VCaP (cell line): ENCODE results near the gene ITPR1.
"Not testable (repeated sequence)": the region's sequence is repeated elsewhere in the genome, so short reads cannot be mapped to it uniquely, and the experiment has no call there.

Experiments used
- H3K27ac ChIP-seq: fragments of 450-650 bp; 2 replicates; pipeline ENCODE4 v1.5.1; 2017
- TF ChIP-seq, protein P1 (sequence below): fragments of 450-650 bp; conservative IDR thresholded peaks from 2 replicates; pipeline ENCODE4 v1.5.1; 2017; ENCODE audit warnings: mild to moderate bottlenecking, moderate library complexity

The ITPR1 gene

DNA sequence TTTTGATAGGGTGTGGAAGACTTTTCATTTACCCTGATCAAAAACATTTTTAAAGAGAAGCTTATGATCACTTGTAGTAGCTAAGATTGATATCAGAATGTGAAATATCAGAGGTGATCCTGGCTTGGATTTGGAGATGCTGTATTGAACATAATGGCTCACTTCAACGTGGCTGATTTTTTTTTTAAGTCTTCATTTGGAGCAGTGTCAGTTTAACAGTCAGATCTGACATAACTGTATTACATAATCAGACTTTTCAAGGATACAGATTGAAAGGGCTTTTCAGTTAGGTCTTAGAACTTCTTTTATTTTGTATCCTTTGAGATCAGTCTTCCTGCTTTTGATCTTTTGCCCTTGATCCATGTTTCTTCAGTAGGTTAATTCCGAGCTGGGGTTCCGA, 98.5 kb downstream of the ITPR1 start:
- no peak overlapping the region for H3K27ac ChIP-seq
- TF ChIP-seq, protein P1, sequence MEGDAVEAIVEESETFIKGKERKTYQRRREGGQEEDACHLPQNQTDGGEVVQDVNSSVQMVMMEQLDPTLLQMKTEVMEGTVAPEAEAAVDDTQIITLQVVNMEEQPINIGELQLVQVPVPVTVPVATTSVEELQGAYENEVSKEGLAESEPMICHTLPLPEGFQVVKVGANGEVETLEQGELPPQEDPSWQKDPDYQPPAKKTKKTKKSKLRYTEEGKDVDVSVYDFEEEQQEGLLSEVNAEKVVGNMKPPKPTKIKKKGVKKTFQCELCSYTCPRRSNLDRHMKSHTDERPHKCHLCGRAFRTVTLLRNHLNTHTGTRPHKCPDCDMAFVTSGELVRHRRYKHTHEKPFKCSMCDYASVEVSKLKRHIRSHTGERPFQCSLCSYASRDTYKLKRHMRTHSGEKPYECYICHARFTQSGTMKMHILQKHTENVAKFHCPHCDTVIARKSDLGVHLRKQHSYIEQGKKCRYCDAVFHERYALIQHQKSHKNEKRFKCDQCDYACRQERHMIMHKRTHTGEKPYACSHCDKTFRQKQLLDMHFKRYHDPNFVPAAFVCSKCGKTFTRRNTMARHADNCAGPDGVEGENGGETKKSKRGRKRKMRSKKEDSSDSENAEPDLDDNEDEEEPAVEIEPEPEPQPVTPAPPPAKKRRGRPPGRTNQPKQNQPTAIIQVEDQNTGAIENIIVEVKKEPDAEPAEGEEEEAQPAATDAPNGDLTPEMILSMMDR, result no peak

DNA sequence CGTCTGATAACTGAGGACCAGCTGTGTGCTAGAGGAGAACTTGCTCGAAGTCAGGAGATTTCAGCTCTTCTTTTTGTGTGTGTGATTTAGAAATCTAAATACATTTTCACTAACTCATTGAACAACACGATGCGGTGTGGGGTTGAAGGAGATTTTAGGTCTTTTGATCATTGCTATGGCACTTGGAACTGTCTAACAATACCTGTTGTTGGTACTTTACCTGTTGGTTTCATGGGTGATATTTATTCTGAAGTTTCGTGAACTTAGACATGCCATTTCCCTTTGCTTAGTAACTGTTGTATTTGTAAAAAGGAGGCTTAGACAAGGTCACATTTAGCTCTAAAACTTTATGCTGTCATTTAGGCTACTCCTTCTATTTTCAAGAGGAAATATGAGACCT, 99.9 kb downstream of the ITPR1 start:
- TF ChIP-seq, protein P1, result no peak
- H3K27ac ChIP-seq, result no peak overlapping the region

DNA sequence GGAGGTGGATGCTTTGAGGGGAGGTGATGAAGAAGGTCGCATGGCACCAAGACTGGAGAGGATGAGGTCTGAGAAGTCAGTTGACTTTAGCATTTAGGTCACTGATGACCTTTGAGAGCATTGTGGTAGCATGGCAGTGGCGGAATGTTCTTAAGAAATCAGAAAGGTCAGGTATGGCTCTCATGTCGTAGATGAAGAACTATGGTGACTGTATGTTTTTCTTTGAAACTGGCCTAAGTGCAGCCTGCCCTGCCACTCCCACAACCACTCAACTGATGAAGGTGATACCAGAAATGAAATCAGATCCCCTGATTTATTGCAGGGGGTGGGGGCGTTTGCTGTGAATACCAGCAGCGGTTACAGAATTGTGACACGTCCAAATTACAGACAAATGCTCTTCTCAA, 102.6 kb downstream of the ITPR1 start:
- TF ChIP-seq, protein P1, result no peak
- H3K27ac ChIP-seq, result no peak overlapping the region

DNA sequence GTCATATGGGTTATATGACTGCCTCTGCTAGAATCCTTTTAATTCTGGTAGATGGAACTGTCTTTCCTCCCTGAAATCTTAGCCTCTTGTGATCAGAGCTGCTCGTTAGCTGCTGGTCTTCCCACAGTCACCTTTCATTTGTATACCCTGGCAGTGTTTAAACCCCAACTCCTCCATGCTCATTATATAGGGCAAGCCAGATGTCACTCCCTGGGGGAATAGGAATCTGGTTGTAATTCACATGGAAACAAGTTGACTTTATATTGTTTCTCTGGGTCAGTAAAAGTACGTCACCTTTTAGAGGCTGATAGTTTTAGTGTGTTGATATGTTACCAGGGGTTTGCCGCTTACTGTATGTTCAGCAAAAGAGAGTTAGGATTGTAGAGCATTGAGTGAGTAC, 103.5 kb downstream of the ITPR1 start:
- no peak overlapping the region for H3K27ac ChIP-seq
- TF ChIP-seq, protein P1, result no peak

DNA sequence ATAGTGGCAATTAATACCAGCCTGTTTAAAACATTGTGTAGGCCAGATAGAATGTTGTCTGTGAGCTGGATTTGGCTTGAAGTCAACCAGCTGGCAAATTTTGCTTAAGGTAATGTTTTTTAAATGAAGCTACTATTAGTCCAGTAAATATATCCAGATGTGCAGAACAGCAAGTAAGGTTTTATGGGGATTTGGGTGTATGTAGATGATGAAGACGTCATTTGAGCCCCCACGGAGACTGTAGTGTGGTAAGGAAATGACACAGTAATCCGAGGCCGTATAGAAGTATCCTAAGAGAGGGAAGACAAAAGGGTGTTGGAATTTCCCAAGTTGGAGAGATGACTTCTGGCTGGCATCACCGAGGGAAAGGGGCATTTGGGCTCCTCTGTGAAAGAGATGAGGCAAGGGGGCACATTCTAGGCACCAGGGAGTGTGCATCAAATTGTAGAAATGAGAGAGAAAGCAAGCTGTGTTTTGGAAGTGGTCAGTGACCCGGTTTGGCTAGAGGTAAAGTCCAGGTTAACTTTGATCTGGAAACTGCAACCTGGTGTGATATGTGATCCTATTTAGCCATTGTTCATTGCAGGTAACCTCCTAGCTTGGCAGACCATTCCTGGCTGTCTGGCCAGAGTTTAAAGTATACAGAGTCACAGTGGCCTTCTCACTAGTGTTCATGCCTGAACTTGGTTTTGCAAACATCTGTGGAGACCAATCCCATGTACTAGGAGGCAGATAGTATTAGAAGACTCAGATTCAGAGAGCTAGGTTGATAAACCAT, 104.2 kb downstream of the ITPR1 start:
- TF ChIP-seq, protein P1, result no peak

DNA sequence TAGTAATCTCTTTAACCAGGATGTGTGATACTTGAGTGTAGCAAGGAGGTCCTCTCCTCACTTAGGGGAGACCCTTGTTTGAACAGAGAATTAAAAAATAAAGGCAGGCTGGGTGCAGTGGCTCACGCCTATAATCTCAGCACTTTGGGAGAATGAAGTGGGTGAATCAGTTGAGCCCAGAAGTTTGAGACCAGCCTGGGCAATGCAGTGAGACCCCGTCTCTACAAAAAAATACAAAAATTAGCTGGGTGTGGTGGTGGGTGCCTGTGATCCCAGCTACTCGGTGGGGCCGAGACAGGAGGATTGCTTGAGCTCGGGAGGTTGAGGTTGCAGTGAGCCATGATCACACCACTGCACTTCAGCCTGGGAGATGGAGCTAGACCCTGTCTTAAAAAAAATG, 105.1 kb downstream of the ITPR1 start:
- not testable (repeated sequence) for H3K27ac ChIP-seq

More for the DNA sequence above, 104.2 kb downstream of the ITPR1 start:
- no peak overlapping the region for H3K27ac ChIP-seq

DNA sequence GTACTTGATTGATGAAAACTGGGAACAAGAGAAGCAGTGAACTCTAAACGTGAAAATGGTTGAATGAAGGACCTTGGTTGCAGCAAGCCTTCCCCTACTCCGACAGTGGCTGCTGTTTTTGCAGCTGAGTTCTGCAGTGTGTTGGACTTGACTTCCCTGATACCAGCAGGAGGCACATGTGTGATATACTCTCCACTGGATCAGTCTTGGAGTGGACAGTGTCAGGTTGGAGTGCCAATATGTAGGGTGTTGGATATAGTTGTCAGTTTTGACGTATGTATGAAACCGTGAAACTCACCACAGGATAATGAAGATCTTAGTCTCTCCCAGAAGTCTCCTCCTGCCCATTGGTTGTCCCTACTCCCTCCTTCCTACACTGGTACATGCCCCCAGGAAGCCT, 106.5 kb downstream of the ITPR1 start:
- TF ChIP-seq, protein P1, result no peak
- no peak overlapping the region for H3K27ac ChIP-seq

DNA sequence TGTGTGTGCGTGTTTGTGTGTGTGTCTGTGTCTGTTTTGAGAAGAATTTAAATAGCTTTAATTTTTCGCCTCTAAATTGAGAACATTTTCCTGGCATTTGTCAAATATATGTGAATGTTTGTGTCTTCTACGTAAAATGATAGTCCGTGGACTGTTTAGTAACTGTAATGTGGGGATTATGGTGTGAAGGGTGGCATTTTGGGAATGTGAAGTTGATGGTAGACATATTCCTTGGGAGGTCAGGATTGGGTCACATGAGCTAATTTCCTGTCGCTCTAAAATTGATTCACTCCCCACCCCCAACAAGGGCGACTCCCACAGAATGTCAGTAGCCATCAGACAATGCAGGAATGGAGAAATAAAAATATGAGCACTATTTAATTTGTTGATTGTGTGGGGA, 107.3 kb downstream of the ITPR1 start:
- TF ChIP-seq, protein P1, result no peak

More for the DNA sequence above, 107.3 kb downstream of the ITPR1 start:
- H3K27ac ChIP-seq, result no peak overlapping the region
